HepG2 (cell line): ENCODE measurements around the gene ARRDC4.

ENCODE experiments used
- ATF3 ChIP-seq: sonication (generic); formaldehyde crosslinking; IDR thresholded peaks from 2 replicates; pipeline ENCODE4 v1.4.0; 2020; ENCODE audit warnings: missing genetic modification reagents
- DBP ChIP-seq: sonication (generic); formaldehyde crosslinking; IDR thresholded peaks from 2 replicates; pipeline ENCODE4 v1.4.0; 2020; ENCODE audit warnings: missing genetic modification reagents; ENCODE audit errors: not compliant biosample characterization
- EP300 ChIP-seq, 3 experiments: sonication (generic) in 1 of 3; formaldehyde crosslinking in 1 of 3; IDR thresholded peaks; 2 replicates each; pipeline versions ENCODE4 v1.5.1 to v1.6.1; 2011 to 2020; ENCODE audit warnings: low read depth in 2 of 3, low read length in 2 of 3, borderline replicate concordance in 1 of 3, improper control_type of control experiment in 1 of 3, mild to moderate bottlenecking in 1 of 3, missing genetic modification reagents in 1 of 3, moderate library complexity in 1 of 3
- HOXA9 ChIP-seq: sonication (generic); formaldehyde crosslinking; IDR thresholded peaks from 2 replicates; pipeline ENCODE4 v1.8.1; 2022; ENCODE audit warnings: missing genetic modification reagents, mild to moderate bottlenecking, moderate library complexity, borderline replicate concordance
- NONO ChIP-seq, 2 experiments: fragments of 450-650 bp in 1 of 2; sonication (generic) in 1 of 2; formaldehyde crosslinking in 1 of 2; IDR thresholded peaks in 1 of 2; conservative IDR thresholded peaks in 1 of 2; 2 replicates each; pipeline versions ENCODE4 v1.6.1 to v1.8.0; 2017 to 2022; ENCODE audit warnings: mild to moderate bottlenecking in 1 of 2, missing genetic modification reagents in 1 of 2, moderate library complexity in 1 of 2
- PAF1 ChIP-seq: IDR thresholded peaks from 2 replicates; pipeline ENCODE4 v1.6.1; 2016; ENCODE audit warnings: missing genetic modification reagents, missing compliant biosample characterization
- POLR2AphosphoS5 ChIP-seq: IDR thresholded peaks from 2 replicates; pipeline ENCODE4 v1.6.1; 2012; ENCODE audit warnings: low read depth, low read length
- RFX5 ChIP-seq: IDR thresholded peaks from 2 replicates; pipeline ENCODE4 v1.6.1; 2011; ENCODE audit warnings: low read depth, low read length, improper control_type of control experiment
- TFDP1 ChIP-seq: IDR thresholded peaks from 2 replicates; pipeline ENCODE4 v1.6.1; 2016; ENCODE audit warnings: missing compliant biosample characterization, missing genetic modification reagents, borderline replicate concordance
- YY1 ChIP-seq: IDR thresholded peaks from 2 replicates; pipeline ENCODE4 v1.6.1; 2011; ENCODE audit warnings: low read length, low read depth, moderate library complexity, mild to moderate bottlenecking; ENCODE audit not compliant: insufficient read depth, insufficient replicate concordance
- ZNF331 ChIP-seq: sonication (generic); formaldehyde crosslinking; IDR thresholded peaks from 2 replicates; pipeline ENCODE4 v1.4.0; 2020; ENCODE audit warnings: missing genetic modification reagents
- ZNF772 ChIP-seq: sonication (generic); formaldehyde crosslinking; IDR thresholded peaks from 2 replicates; pipeline ENCODE4 v1.5.0; 2020; ENCODE audit warnings: mild to moderate bottlenecking, missing genetic modification reagents
- ZNF816 ChIP-seq: sonication (generic); formaldehyde crosslinking; IDR thresholded peaks from 2 replicates; pipeline ENCODE4 v1.8.0; 2022; ENCODE audit warnings: missing genetic modification reagents, mild to moderate bottlenecking, borderline replicate concordance

- TF ChIP-seq EP300 (IDR thresholded peaks at IDR 0.05; ENCODE audit: low read depth in 2 of 2, low read length in 2 of 2) (no peak), EP300 (CRISPR knock-in tag; IDR thresholded peaks at IDR 0.05; ENCODE audit: borderline replicate concordance) (no peak), DBP (CRISPR knock-in tag) (no peak), HOXA9 (CRISPR knock-in tag) (no peak), NONO (IDR thresholded peaks at IDR 0.05) (no peak), NONO (CRISPR knock-in tag; conservative IDR thresholded peaks at IDR 0.05) (no peak), ZNF772 (no peak), PAF1 (CRISPR knock-in tag) (no peak), ATF3 (no peak), ZNF816 (CRISPR knock-in tag) (no peak), RFX5 (no peak), TFDP1 (no peak), POLR2AphosphoS5 (no peak), YY1 (no peak), ZNF331 (CRISPR knock-in tag) (no peak)
These were observed 20.6 kb downstream of the ARRDC4 start for GRCh38 chr15:97981058-97981457.
